ES-I3 (cell line): ENCODE results near the gene PARK7.
A peak's percentile ranks its signal among the peaks of the same experiment; 100 is the strongest.

ENCODE experiments used
- H3K36me3 ChIP-seq: 2 replicates; pipeline ENCODE4 v1.6.1; 2013; ENCODE audit warnings: mild to moderate bottlenecking, low read length, control low read depth, moderate library complexity; ENCODE audit not compliant: insufficient read depth
- H3K4me1 ChIP-seq: 2 replicates; pipeline ENCODE4 v1.6.1; 2013; ENCODE audit warnings: mild to moderate bottlenecking, control low read depth, low read length; ENCODE audit not compliant: insufficient read depth
- H3K9ac ChIP-seq: 2 replicates; pipeline ENCODE4 v1.6.1; 2013; ENCODE audit warnings: low read depth, mild to moderate bottlenecking, low read length, moderate library complexity
- H3K9me3 ChIP-seq: 2 replicates; pipeline ENCODE4 v1.6.1; 2013; ENCODE audit warnings: mild to moderate bottlenecking, low read length, moderate library complexity; ENCODE audit not compliant: control insufficient read depth, insufficient read depth

PARK7 gene

DNA sequence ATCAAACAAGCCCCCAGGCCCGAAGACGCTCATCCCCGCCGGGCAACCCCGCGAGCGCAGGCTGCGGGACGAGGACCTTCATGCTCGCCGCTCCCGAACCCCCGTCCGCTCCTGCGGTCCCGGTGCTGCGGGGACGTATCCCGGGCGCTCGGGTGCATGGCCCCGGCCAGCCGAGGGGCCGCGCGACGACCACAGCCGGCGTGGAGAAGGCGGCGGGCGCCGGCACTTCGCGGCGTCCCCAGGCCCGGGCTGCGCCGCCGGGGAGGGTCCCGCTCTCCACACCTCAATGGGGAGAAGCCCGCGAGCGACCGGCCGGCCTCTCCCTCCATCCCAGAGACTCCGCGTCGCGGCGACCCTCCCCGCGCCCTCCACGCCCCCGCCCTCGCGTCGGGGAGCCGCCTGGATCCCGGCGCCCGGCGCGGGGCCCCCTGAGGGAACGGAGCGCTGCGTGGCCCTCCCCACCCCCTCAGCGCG, 64.2 kb downstream of the PARK7 start:
- Histone ChIP-seq H3K9ac (peak overlapping the region; percentile 90), H3K9me3 (no peaks in the 10 kb centered on the region), H3K36me3 (no peaks in the 10 kb centered on the region), H3K4me1 (peaks cover 44% of the 10 kb centered on the region)

DNA sequence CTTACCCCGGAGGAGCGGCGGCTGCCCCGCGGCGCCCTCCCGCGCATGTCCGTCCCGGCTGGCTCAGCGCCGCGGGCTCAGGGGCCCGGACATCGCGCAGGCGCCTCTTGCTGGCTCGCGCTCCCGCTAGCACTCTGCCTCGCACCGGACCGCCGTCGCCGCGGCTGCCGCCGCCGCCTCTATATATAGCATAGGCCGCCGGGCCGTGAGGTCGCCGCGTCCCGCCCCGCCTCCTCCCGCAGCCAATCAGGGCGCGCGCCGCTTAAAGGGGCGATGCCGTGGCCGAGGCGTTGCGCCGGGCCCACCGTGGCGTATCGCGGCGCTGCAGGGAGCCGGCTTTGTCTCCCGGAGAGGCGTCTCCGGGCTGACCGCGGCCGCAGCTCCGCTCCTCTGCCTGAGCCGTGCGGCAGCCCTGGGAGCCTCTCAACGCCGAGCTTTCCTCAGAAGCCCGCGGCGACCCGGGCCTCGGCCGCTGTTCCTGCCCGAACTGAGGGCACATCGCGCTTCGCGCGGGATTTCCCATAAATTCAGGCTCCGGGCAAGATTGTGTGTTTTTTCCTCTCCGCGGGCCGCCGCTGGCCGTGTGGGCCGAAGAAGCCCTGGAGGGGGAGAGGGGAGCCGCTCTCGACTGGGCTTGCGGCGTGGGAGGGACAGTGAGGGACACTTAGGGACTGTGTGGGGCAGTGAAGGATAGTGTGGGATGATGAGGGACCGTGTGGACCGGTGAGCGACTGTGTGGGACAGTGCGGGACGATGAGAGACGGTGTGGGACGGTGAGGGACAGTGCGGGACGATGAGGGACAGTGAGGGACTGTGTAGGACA, 64.9 kb downstream of the PARK7 start, which contains the start of gene ERRFI1:
TSS of gene ERRFI1 (minus strand) at position 157 of the 823 bp plus-strand sequence. CDS start 10,690 bp downstream, outside the sequence.
- H3K9ac ChIP-seq = peak within 1 kb of the TSS; percentile 90
- no peaks in the 10 kb centered on the region for H3K36me3 ChIP-seq
- no peaks in the 10 kb centered on the region for H3K9me3 ChIP-seq
- H3K4me1 ChIP-seq = peaks cover 44% of the 10 kb centered on the region

DNA sequence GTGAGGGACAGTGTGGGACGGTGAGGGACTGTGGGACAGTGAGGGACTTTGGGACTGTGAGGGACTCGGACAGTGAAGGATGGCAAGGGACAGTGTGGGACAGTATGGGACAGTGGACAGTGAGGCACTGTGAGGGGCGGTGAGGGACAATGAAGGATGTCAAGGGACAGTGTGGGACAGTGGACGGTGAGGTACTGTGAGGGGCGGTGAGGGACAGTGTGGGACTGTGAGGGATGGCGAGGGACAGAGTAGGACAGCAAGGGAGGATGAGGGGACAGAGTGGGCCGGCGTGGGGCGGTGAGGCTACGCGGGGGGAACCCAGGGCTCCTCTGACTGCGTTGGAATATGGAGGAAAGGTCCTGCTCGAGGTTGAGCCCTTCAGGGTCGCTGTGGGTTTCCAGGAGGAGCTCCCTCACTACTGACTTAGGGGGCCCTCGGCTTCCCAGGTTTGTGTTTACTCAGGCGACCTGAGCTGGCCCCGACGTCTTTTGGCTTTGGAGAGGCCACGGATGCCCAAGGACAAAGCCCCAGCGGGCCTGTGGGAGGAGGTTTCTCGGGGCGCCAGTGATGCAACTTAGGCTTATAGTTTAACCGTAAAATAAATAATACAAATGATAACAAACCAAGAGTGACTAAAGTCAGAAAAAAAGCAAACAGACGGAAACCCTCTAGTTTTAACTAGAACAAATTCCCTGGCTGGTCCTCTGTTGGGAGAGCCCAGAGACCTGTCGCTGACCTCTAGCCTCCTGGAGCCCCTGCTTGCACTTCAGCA, 65.7 kb downstream of the PARK7 start:
- no peaks in the 10 kb centered on the region for H3K9me3 ChIP-seq
- H3K9ac ChIP-seq = peak overlapping the region; percentile 46
- no peaks in the 10 kb centered on the region for H3K36me3 ChIP-seq
- H3K4me1 ChIP-seq = peaks cover 38% of the 10 kb centered on the region

DNA sequence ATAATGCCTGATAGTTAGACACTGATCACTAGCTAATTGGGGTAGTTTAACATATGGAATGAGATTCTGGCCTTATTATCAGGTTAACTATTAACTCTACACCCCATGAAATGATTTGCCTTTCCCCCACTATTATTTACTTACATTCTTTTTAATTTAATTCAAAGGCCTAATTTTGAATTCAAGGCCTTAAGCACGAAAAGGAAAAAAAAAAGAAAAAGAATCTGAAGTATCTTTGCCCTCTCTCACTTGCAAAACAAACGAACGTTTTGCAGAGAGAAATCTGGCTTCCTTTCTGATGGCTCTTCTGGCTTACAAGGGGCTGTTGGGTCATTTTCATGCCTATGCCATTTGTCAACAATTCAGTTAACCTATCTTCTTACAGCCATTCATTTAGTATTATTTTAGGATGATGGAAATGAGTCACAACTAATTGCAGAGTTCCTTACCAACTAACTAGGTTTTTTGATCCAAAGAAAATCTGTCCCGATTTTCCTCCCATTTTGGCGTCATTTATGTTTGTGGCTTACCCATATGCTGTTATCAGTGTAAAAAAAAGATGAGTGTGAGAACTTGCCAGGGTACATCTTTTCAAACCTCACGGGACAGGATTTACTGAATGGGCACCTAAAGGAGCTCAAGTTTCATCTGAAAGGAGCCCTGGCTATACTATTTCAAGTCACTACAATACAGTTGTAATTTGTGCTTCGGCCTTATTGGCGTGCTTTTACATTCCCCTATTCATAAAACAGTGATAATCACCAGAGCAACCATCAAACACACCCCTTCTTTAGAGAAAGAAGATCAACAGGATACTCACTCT, 66.4 kb downstream of the PARK7 start:
- no peaks in the 10 kb centered on the region for H3K9me3 ChIP-seq
- H3K4me1 ChIP-seq = peaks cover 33% of the 10 kb centered on the region
- peak overlapping the region; percentile 27; the same call in 1 of the 2 replicates for H3K9ac ChIP-seq
- H3K36me3 ChIP-seq = no peaks in the 10 kb centered on the region

DNA sequence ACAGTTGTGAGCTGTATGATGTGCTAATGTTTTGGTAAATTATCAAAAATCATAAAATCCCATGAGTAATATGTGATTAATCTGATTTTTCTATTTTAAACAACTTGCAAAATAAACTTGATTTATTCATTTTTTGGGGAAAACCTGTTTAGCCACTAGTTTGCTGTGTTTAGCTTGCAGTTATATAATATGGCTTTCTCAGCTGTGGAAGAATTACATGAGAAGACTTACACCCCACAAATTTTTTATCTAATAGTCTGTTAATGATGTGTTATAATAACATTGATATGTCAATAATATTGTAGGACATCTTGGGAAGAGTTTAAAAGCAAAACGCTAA, 67.0 kb downstream of the PARK7 start:
- H3K4me1 ChIP-seq = peaks cover 27% of the 10 kb centered on the region
- no peaks in the 10 kb centered on the region for H3K9me3 ChIP-seq

DNA sequence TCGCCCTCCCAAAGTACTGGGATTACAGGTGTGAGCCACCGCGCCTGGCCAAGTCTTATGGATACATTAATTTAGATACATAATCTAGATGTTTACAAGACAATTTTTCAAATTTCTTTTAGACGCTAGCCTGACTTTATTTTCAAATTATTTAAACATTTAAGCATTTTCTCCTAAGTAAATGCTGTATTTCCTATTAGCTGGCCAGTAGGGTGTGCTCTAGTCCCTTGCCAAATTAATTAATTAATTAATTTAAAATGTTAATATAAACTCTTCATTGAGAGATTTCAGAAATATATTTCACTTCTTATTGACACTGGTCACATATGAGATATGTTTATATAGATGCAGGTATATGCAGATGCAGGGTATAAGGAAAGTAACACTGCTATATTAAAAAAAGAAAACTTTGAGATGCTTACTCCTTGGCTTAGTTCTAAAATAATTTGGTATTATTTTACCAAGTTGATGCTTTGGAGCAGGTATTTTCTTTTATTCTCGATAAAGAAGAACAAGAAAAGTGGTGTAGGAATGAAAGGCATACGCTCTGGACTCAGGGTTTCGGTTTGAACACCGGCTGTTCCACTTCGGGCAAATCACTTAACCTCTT, 69.8 kb downstream of the PARK7 start:
- no peak overlapping the region for H3K9ac ChIP-seq
- H3K36me3 ChIP-seq = no peaks in the 10 kb centered on the region

More for the DNA sequence above, 67.0 kb downstream of the PARK7 start:
- H3K9ac ChIP-seq = no peak overlapping the region
- H3K36me3 ChIP-seq = no peaks in the 10 kb centered on the region

DNA sequence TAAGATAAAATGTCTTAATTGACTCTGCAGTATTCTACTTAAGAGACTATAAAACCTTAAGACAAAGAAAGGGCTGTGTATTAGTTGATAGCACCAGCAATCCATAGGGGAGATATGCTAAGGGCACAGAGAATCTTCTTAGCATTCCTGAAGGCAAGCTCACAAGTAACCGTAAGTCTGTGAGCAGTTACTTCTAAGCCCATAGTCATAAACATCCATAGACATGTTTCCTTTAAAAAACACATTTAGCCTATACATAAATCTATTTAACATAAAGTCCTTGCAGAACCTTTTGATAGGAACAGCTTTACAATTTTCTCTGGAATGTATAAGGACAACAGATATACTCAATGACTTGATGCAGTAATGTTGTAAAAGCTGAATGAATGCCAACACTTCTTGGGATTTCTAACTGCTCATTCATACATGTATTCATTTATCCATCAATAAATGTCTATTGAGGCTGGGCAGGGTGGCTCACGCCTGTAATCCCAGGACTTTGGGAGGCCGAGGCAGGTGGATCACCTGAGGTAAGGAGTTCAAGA, 70.9 kb downstream of the PARK7 start:
- H3K36me3 ChIP-seq = no peaks in the 10 kb centered on the region
- no peak overlapping the region for H3K9ac ChIP-seq
- no peaks in the 10 kb centered on the region for H3K9me3 ChIP-seq
- peaks cover 15% of the 10 kb centered on the region for H3K4me1 ChIP-seq

More for the DNA sequence above, 69.8 kb downstream of the PARK7 start:
- Histone ChIP-seq H3K9me3 (no peaks in the 10 kb centered on the region), H3K4me1 (peaks cover 22% of the 10 kb centered on the region)

DNA sequence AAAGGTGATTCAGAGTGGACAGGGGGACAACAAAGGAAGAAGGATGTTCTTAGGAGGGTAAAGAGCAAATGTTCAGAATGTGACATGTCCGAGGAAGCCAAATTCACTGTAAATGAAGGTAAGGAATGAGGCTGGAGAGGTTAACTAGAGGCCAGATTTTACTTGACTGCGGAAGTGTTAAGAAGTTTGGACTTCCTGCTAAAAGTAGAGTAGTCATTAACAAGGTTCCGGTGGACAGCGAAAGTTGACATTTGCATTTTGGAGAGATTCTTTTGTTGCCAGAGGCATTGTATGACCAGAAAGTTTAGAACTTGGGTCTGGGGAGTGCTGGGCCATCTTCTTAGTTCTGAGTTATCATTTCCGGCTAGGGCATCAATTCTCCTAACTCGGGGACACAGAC, 71.8 kb downstream of the PARK7 start:
- H3K4me1 ChIP-seq = peaks cover 6% of the 10 kb centered on the region
- H3K36me3 ChIP-seq = no peaks in the 10 kb centered on the region
- no peaks in the 10 kb centered on the region for H3K9me3 ChIP-seq

More for the DNA sequence above, 71.8 kb downstream of the PARK7 start:
- H3K9ac ChIP-seq = no peak overlapping the region
